ENCODE measurements around the gene TMEM19. TPM values are rescaled to one million over a fixed set of nuclear protein-coding genes. Genes with fewer than 3 reads are reported as not detected.

TMEM19 gene
- total and polyA plus RNA-seq, 9 donors, result 18.3 to 28.8 (median 26.3) TPM

- Histone ChIP-seq H3K36me3 (ENCODE audit: control insufficient read depth, insufficient read depth, low read length) (no peaks in the 10 kb centered on the region), H3K9me3 (replicated peaks; ENCODE audit: control insufficient read depth, low read depth, low read length) (no peaks in the 10 kb centered on the region), H3K4me1 (ENCODE audit: control insufficient read depth, insufficient read depth, low read length) (peaks cover 9% of the 10 kb centered on the region), H3K27me3 (ENCODE audit: control insufficient read depth, insufficient read depth, low read length) (no peaks in the 10 kb centered on the region), H3K27ac (ENCODE audit: low read length) (no peak overlapping the region), H3K4me3 (ENCODE audit: low read length) (no peak overlapping the region)
- no peak for DNase-seq
- WGBS (ENCODE audit: insufficient coverage), result 75% methylated on average over 1 of the region's 1 CpG
Measured at GRCh38 chr12:71752891-71753290, 67.0 kb downstream of the TMEM19 start.

Other genes with a start within 250 kb of the TMEM19 start
- 7.2 TPM for gene LGR5, start 246.3 kb upstream of the TMEM19 start, total RNA-seq
- gene LGR5, start 246.3 kb upstream of the TMEM19 start, polyA plus RNA-seq (ENCODE audit: insufficient read depth in 1 of 8, insufficient read length in 8 of 8, low replicate concordance in 1 of 8), result 10 to 100 TPM in 3 of 8 donors, 1 to 10 TPM in 4, under 1 TPM in 1; 0.99 to 11.6 (median 5.1) TPM
- 25.9 TPM for gene ZFC3H1, start 22.2 kb upstream of the TMEM19 start, total RNA-seq
- gene ZFC3H1, start 22.2 kb upstream of the TMEM19 start, polyA plus RNA-seq (ENCODE audit: insufficient read depth in 1 of 8, insufficient read length in 8 of 8, low replicate concordance in 1 of 8), result 10 to 100 TPM; 25.5 to 44.3 (median 34.8) TPM
- 12.9 TPM for gene THAP2, start 21.8 kb upstream of the TMEM19 start, total RNA-seq
- 10 to 100 TPM in 1 of 8 donors, 1 to 10 TPM in 7; 7.6 to 10.4 (median 9.0) TPM for gene THAP2, start 21.8 kb upstream of the TMEM19 start, polyA plus RNA-seq (ENCODE audit: insufficient read depth in 1 of 8, insufficient read length in 8 of 8, low replicate concordance in 1 of 8)
- 31.6 TPM for gene RAB21, start 68.8 kb downstream of the TMEM19 start, total RNA-seq
- gene RAB21, start 68.8 kb downstream of the TMEM19 start, polyA plus RNA-seq (ENCODE audit: insufficient read depth in 1 of 8, insufficient read length in 8 of 8, low replicate concordance in 1 of 8), result 10 to 100 TPM; 30.1 to 44.4 (median 35.5) TPM
- 16.1 TPM for gene TBC1D15, start 153.7 kb downstream of the TMEM19 start, total RNA-seq
- gene TBC1D15, start 153.7 kb downstream of the TMEM19 start, polyA plus RNA-seq (ENCODE audit: insufficient read depth in 1 of 8, insufficient read length in 8 of 8, low replicate concordance in 1 of 8), result 10 to 100 TPM; 22.4 to 32.2 (median 25.7) TPM